GM18499 (cell line): ENCODE results near the gene JMY.
"Not testable (repeated sequence)": the region's sequence is repeated elsewhere in the genome, so short reads cannot be mapped to it uniquely, and the experiment has no call there.

Experiments used
- ATAC-seq: cut with Tn5 transposase; IDR thresholded peaks from one replicate; pipeline ENCODE4 v1.9.1; 2021; ENCODE audit warnings: moderate number of reproducible peaks; ENCODE audit not compliant: insufficient read depth, unreplicated experiment

The JMY gene

DNA sequence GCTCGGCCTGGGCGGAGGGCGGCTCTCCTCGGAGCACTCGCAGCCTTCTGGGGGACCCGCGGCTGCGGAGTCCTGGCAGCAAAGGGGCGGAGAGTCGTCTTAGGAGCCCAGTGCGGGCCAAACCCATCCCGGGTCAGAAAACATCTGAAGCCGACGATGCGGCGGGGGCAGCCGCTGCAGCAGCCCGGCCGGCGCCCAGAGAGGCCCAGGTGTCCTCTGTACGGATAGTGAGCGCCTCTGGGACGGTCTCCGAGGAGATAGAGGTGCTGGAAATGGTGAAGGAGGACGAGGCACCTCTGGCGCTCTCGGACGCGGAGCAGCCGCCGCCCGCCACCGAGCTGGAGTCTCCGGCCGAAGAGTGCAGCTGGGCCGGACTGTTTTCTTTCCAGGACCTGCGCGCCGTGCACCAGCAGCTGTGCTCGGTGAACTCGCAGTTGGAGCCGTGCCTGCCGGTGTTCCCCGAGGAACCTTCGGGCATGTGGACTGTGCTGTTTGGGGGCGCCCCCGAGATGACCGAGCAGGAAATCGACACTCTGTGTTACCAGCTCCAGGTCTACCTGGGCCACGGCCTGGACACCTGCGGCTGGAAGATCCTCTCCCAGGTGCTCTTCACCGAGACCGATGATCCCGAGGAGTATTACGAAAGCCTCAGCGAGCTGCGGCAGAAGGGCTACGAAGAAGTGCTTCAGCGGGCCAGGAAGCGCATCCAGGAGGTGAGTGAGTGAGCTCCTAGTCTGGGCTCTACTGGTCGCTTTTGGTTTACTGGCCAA lies 1.2 kb downstream of the JMY start:
- no peak for ATAC-seq

DNA sequence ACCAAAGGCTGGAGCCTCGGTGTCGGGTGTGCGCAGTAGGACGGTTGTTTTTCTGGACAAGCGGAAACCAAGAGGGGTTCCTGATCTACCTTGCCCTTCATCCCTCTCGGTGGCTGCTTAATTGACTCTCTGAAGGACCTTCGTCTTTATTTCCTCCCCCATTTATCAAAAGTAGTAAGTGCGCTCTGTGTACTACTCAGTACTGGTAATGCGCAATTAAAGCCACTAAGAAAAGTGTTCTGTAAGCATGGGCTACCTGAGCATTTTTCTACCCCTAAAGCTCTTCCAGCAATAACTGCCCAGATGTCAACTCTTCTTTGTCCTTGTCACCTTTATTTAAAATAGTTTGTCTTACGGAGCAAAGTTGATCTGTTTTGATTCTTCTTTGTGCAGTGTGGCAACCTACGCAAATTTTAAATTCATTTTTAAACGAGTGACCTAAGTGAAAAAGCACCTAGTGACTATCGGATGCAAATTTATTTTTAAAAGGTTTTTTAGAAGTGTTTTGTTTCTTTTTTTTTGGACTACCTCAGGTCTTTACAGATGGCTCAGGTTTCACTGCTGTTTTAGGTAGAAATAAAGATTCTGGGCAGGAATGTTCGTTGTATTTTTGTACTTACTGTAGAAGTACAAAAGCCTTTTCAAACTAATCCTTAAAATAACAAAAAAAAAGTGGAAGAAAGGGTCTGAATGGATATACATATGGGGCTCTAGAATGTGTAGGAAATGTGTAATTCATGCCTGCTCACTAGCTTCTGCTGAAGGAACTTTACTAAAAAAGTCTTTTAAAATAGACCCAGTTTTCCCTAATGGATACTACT lies 2.0 kb downstream of the JMY start:
- no peak for ATAC-seq

DNA sequence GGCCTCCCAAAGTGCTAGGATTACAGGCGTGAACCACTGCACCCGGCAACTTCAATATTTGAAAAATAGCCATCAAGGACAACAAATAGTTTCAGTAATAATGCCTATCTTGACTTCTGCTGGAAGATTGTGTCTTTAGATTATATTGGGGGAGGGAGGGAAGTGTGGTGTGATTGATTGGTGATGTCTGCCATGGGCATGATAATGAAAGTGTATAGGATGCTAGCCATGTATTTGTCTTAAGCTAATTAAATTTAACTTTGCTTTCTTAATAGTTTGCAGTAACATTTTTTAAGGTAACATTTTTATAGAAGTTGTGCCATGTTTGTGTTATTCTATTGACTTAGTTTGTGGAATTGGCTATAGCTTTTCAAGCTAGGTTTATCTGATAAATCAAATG lies 4.6 kb downstream of the JMY start:
- no peak for ATAC-seq

DNA sequence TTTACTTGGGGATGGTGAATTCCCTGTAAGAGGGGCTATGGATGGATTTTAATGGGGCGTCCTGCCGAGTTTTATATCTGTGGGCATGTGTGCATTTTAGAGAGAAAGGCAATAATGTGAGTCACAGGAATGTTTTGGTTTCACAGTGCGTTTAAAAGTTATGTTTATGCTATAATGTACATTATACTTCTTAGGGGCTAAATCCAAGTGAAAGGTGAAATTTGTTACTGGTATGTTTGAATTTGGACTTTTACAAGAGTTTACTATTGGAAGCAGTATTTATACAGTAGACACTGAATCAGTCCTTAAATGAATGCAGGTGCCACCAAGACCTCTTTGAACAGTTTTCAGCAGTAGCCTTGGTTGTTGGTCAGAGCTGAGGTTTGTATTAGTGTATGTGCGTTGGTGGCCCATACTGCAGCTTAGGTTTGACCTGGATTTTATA lies 5.6 kb downstream of the JMY start:
- ATAC-seq, result no peak

DNA sequence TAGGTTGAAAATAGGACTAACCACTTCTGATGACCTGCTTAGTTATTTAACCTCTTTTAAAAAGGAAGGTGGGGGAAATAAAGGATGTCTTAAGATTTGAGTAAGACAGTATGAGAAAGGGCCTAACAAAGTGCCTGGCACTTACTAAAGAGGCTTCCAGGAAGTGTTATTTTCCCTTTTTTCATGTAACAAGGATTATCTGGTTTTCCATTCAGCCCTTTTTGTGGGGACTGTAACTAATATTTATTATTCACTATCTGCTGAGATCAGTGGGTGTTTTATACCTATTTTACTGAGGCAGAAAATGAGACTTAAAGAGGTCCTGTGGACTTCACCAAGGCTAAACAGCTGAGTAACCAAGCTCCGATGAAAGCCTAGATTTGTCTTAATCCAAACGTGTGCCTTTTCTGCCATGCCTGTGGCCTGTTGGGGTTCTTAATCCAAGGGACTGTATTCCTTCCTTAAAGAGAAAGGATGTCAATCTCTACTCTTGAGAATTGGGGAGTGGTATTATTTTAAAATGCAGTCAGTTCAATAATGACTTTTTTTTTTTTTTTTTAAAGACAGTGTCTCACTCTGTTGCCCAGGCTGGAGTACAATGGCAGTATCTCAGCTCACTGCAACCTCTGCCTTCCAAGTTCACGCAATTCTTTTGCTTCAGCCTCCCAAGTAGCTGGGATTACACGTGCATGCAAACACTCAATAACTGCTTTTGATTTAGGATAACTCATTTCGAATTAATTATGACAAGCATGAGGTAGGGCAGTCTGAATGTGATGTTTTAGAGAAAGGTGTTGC lies 6.5 kb downstream of the JMY start:
- ATAC-seq, result no peak

DNA sequence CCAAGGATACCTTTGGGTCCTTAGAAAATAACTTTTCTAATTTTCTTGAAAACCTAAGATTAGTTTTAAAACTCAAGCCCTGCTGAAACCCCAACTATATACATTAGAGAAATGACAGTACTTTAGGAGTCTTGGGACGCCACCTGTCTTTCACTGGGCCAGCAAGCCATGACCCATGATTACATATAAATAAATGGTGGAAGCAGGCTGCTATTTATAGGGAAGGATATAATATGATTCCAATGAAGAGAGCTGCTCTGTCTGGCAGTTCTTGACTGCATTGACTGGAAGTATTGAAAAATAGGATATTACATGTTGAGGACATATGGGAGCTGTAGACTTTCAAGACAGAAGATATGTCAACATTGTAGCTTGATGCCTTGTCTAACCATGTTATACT lies 7.3 kb downstream of the JMY start:
- ATAC-seq, result no peak

DNA sequence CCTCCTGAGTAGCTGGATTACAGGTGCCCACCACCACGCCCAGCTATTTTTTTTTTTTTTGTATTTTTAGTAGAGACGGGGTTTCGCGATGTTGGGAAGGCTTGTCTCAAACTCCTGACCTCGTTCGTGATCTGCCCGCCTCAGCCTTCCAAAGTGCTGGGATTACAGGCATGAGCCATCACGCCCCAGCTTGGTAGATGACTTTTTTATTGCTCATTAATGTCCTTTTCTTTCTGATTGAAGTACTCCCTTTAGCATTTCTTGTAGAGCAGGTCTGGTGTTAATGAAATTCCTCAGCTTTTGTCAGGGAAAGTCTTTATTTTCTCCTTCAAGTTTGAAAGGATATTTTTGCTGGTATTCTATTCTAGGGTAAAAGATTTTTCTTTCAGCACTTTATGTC lies 18.1 kb downstream of the JMY start:
- ATAC-seq, result not testable (repeated sequence)

DNA sequence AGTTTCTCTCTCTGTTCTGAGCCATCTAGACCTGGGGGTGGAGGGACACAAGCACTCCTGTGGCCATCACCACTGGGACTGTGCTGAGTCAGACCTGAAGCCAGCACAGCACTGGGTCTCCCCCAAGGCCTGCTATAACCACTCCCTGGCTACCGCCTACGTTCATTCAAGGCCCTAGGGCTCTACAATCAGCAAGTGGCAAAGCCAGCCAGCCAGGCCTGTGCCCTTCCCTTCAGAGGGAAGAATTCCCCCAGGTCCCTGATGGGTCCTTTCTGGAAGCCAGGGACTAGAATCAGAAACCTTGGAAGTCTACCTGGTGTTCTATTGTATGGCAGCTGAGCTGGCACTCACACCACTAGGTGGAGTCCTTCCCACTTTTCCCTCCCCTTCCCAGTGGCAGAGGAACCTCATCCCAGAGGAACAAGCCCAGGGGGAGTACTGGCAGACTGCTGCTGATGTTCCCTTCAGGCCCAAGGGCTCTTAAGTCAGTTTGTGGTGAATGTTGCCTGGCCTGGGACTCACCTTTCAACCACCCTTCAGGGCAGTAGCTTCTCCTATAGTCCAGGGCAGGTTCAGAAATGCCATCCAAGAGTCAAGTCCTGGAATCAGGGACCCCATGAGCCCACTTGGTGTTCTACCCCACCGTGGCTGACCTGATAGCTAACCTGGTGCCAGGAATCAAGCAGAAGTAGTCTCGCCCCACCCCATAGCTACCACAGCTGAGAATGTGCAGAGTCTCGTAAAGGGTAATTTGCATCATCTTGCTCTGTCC lies 20.0 kb downstream of the JMY start:
- ATAC-seq, result no peak

DNA sequence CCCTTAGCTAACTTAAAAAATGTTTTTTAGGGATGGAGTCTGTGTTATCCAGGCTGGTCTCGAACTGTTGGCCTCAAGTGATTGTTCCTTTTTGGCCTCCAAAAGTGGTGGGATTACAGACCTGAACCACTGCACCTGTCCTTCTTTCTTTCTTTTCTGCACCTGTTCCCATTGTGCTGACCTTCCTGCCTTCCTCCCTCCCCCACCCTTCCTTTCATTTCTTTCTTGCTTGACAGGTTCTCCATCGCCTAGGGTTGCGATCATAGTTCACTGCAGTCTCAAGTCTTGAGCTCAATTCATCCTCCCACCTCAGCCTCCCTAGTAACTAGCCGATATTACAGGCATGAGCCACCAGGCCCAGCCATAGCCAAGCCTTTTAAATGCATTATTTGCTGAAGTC lies 20.6 kb downstream of the JMY start:
- no peak for ATAC-seq

DNA sequence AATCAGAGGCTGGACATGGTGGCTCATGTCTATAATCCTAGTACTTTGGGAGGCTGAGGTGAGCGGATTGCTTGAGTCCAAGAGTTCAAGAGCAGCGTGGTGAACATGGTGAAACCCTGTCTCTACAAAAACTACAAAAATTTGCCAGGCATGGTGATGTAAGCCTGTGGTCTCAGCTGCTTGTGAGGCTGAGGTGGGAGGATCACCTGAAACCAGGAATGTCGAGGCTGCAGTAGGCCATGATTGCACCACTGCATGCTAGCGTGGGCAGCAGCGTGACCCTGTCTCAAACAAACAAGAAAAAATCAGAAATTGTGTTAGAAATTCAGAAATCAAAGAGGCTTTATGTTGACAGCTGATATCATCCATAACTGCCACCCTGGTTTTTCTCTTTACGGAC lies 21.4 kb downstream of the JMY start:
- no peak for ATAC-seq

DNA sequence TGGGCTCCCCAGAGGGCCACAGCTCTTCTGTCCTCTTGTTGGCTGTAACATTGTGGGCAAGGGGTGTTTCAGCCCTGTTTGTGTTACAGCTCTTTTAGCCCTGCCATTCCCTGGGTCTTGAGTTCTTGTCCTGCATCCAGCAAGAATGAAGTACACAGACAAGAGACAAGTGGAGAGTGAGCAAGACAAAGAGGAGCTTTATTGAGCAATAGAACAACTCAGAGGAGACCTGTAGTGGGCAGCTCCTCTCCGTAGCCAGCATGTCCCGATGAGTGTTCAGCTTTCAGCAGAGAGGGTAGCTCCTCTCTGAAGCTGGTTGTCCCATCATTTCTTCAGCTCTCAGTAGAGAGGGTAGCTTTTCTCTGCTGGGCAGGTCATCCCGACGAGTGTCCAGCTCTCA lies 22.9 kb downstream of the JMY start:
- ATAC-seq, result no peak

DNA sequence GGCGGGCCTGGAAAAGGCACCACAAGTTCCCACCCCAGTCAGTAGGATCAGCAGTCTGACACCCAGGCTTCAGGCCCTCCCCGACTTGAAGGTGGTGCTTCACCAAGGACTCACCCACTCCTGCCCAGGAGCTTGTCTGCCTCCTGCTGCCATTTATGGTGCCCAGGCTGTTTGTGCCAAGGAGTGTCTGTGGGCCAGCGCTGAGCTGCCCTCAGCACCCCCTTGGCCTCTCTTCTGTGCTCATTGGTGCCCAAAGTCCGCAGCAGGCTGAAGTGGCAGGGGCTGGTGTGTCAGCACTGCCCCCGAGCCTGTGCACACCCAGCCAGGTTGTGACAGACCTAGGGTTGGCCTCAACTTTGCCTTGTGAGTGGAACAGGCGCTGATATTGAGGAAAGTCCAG lies 23.5 kb downstream of the JMY start:
- no peak for ATAC-seq

DNA sequence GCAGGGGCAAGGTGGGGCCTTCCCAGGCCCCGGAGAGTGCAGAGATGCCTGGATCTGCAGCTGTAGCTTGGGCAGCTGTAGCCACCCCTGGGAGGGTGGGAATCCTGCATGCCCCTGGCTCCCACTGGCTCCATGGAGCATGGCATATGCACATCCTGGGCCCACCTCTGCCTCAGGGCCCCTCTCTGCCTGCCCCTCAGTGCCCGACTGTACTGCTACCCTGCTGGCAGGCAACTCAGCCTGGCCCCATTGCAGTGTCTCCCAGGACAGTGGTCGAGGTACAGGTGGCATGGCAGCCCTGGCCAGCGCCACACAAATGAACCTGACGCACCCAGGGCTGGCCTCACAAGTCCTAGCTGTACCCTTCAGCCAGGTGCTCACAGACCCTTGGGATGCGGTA lies 23.9 kb downstream of the JMY start:
- ATAC-seq, result no peak

DNA sequence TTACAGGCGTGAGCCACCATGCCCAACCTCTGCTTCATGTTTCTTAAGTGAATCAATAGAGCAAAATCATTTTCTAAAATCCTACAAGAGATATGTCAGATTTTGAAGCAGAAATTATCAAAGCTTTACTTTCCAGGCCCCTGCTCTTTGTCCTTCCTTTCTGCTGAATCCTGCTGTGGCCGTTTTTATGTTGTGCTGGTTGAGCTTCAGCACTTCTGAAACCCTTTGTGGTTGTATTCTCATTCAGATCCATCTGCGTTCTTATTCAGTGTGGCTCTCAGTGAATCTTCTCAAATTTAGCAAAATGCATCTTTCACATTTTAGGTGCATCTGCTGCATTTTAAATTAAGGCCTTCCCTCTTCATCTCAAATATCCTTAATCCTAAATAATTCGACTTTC lies 26.0 kb downstream of the JMY start:
- no peak for ATAC-seq

DNA sequence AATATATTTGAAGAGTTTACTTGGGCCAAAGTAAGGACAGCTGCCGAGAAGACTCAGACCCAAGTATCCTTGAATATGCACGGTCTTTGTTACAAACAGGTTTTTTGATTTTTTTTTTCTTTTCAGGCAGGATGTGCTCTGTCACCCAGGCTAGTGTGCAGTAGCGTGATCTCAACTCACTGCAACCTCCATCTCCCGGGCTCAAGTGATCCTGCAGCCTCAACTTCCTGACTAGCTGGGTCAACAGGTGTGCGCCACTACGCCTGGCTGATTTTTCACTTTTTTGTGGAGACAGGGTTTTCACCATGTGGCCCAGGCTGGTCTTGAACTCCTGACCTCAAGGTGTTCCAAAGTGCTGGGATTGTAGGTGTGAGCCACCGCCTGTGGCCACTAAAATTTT lies 27.4 kb downstream of the JMY start:
- ATAC-seq, result no peak

DNA sequence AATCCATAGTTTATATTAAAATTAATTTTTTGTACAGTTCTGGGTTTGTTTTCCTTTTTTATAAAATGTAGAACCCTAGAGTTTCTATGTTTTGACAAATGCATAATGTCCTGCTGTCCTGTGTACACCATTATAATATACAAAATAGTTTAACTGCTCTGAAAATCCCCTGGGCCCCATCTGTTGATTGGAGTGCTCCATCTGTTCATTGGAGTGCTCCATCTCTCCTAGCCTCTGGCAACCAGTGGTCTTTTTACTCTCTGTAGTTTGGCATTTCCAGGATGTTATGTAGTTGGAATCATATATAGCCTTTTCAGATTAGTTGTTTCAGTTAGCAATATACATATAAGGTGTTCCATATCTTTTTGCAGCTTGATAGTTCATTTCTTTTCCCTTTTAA lies 31.2 kb downstream of the JMY start:
- ATAC-seq, result no peak

DNA sequence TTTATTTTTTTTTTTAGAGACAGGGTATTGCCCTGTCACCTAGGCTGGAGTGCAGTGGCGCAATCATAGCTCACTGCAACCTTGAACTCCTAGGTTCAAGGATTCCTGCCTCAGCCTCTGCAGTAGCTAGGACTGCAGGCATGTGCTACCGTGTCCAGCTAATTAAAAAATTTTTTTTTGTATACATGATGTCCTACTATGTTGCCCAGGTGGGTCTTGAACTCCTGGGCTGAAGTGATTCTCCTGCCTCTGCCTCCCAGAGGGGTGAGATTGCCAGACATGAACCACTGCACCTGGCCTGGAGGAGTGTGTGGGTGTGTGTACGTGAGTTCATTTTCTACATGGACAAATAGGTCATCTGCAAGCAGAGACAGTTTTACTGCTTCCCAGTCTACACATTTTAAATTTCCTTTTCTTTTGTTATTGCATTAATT lies 33.8 kb downstream of the JMY start:
- ATAC-seq, result no peak

DNA sequence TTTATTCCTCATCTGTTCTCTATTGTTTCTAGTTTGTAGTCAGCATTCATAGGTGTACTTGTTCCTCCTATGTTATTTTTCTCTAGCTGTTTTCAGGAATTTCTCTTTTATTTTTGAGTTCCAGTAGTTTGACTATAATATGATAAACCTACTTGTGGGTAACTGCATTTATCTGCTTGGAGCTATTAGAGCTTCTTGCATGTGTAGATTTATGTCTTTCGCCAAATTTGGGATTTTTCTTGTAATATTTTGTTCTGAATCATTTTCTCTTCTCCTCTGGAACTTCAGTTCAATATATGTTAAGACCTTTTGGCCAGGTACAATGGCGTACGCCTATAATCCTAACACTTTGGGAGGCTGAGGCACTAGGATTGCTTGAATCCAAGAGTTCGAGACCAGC lies 37.4 kb downstream of the JMY start:
- no peak for ATAC-seq

DNA sequence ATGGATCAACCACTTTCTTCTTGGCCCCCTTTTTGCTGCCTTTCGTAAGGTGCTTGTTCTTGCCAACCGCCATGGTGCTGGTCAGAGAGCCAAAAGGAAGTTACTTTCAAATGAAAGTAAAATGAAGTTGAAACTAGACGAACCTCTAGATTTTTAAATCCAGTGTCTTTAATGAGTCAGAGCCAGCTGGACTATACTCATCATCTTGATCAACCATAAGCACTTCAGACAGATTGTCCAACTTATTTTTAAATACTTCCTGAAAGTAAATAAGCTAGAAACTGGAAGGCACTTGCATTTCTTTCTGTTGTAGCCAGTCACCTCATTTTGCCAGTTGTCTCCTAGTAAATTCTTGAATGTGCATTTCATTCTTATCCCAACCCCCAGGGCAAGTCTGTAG lies 48.9 kb downstream of the JMY start:
- ATAC-seq, result no peak

DNA sequence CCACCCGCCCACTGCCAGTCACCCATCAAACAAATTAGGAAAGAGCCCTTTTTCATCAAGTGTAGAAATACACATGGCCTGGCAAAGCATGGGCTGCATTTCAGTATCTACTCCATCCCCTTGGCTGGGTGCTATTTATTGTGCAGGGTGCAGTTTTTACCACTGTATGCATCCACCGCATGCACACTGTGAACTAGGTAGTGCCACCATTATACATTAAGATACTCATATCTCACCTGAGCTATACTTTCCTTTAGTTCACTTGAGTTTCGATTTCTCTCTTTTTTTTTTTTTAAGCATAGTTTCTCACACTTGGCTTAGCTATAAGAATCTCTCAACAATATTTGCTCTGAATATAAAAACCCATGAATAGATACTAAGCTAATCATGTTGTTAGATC lies 49.4 kb downstream of the JMY start:
- ATAC-seq, result no peak
